Uterus (tissue), 2 donors: Measurements from ENCODE around the gene LARP1.

Source experiments
- CTCF ChIP-seq, 4 experiments: fragments of 200-600 bp in 2 of 4; fragments of 450-650 bp in 2 of 4; sonication (generic) in 2 of 4; IDR thresholded peaks; one replicate each; pipeline ENCODE4 v1.5.1; 2016 to 2019; ENCODE audit warnings: antibody characterized with exemption in 4 of 4, mild to moderate bottlenecking in 2 of 4, moderate library complexity in 1 of 4
- POLR2A ChIP-seq, 2 donors: fragments of 450-650 bp; IDR thresholded peaks; one replicate each; pipeline ENCODE4 v1.6.1; 2016; ENCODE audit warnings: antibody characterized with exemption in 2 of 2, mild to moderate bottlenecking in 1 of 2, moderate library complexity in 1 of 2

GRCh38 chr5:154773326-154773725 is 18.1 kb downstream of the LARP1 start:
- TF ChIP-seq CTCF (IDR thresholded peaks at IDR 0.05) (no peak), POLR2A (IDR thresholded peaks at IDR 0.05) (no peak)
